Right lobe of liver (tissue), 6 donors: ENCODE data around the gene INS. TPM values are rescaled to one million over a fixed set of nuclear protein-coding genes. Genes with fewer than 3 reads are reported as not detected.

Experiments used
- ATAC-seq, 4 donors: fragments of 200-7000 bp; cut with Tn5 transposase; one replicate each; pipeline ENCODE4 v1.9.1; 2020; ENCODE audit warnings: mild to moderate bottlenecking in 4 of 4, moderate library complexity in 4 of 4
- DNase-seq, 3 donors: peaks; one replicate each; pipeline ENCODE4 v3.0.0-alpha.2; 2020
- H3K27ac ChIP-seq, 3 donors: fragments of 200-600 bp; one replicate each; pipeline ENCODE4 v1.8.0; 2022
- H3K27me3 ChIP-seq, 2 donors: fragments of 200-600 bp; one replicate each; pipeline ENCODE4 v1.8.0; 2022
- H3K36me3 ChIP-seq, 4 donors: fragments of 200-600 bp; sonication (generic) in 1 of 4; one replicate each; pipeline versions ENCODE4 v1.5.1 to v1.8.0; 2017 to 2022; ENCODE audit warnings: control low read depth in 1 of 4
- H3K4me1 ChIP-seq, 4 donors: fragments of 200-600 bp; sonication (generic) in 1 of 4; one replicate each; pipeline versions ENCODE4 v1.5.1 to v1.8.0; 2017 to 2022; ENCODE audit warnings: control low read depth in 1 of 4
- H3K4me3 ChIP-seq, 3 donors: fragments of 200-600 bp; one replicate each; pipeline ENCODE4 v1.8.0; 2022
- H3K9me3 ChIP-seq, 4 donors: fragments of 200-600 bp; sonication (generic) in 1 of 4; one replicate each; pipeline versions ENCODE4 v1.5.1 to v1.8.0; 2017 to 2022; ENCODE audit warnings: control low read depth in 1 of 4
- CTCF ChIP-seq, 4 donors: fragments of 200-600 bp in 3 of 4; fragments of 450-650 bp in 1 of 4; IDR thresholded peaks; one replicate each; pipeline versions ENCODE4 v1.5.1 to v1.8.0; 2016 to 2022; ENCODE audit warnings: antibody characterized with exemption in 4 of 4, mild to moderate bottlenecking in 2 of 4
- POLR2A ChIP-seq: fragments of 450-650 bp; IDR thresholded peaks from one replicate; pipeline ENCODE4 v1.6.1; 2017; ENCODE audit warnings: antibody characterized with exemption, mild to moderate bottlenecking
- WGBS: methylation state at CpG from one replicate; pipeline ENCODE4 v1.1.6; 2018; ENCODE audit warnings: low coverage, low lambda C conversion rate; ENCODE audit not compliant: insufficient coverage; ENCODE audit errors: missing lambda C conversion rate; 5-methylcytosine and 5-hydroxymethylcytosine counted together
- intact Hi-C, 2 donors: fragments of 100-400 bp; cut with DNase I; formaldehyde crosslinking; loops; one replicate each; pipeline versions ENCODE4 v1.11.2 to v1.14.1; 2022
- total RNA-seq, 6 experiments: library from RNA; depleted of rRNA in 2 of 6; stranded (reverse); fragments of >200 nt in 2 of 6; fragmentation: NEBNext Ultra II Directional in 3 of 6; extraction: Animal tissue kit (Norgen Biotek cat#: 25700) in 3 of 6; gene quantifications; one replicate each; pipeline versions ENCODE4 v1.1.0 to v1.2.4, GENCODE V29; 2016 to 2023
- donor health status: DM: no; HTN: yes; CAD: no.
- donor health status: DM: no; HTN: no; CAD: no.
- donor health status: DM: no; HTN: no; CAD: no.
- donor health status: DM: no; HTN: yes; CAD: no.
- donor health status: DM: no; HTN: yes; CAD: no.

Gene INS
- total RNA-seq, 6 experiments from 2014 or later: not detected

GRCh38 chr11:2135018-2135569 lies 25.9 kb downstream of the INS start:
- ATAC-seq (peak in 3 of 4 donors; percentile 20 to 41 (median 34)), DNase-seq (peak; percentile 18 to 74 (median 39))
- 21% methylated on average over 5 of the region's 26 CpGs for WGBS
- Histone ChIP-seq H3K4me1 (peaks cover 0 to 35% (median 5%) of the 10 kb centered on the region in 4 donors), H3K4me3 (no peak overlapping the region), H3K27me3 (no peaks in the 10 kb centered on the region), H3K9me3 (no peaks in the 10 kb centered on the region), H3K27ac (no peak overlapping the region), H3K36me3 (peaks cover 0 to 30% (median 14%) of the 10 kb centered on the region in 4 donors)
- intact Hi-C loops: no loop called here
- TF ChIP-seq CTCF (IDR thresholded peaks at IDR 0.05) (no peak), POLR2A (no peak)

DNA sequence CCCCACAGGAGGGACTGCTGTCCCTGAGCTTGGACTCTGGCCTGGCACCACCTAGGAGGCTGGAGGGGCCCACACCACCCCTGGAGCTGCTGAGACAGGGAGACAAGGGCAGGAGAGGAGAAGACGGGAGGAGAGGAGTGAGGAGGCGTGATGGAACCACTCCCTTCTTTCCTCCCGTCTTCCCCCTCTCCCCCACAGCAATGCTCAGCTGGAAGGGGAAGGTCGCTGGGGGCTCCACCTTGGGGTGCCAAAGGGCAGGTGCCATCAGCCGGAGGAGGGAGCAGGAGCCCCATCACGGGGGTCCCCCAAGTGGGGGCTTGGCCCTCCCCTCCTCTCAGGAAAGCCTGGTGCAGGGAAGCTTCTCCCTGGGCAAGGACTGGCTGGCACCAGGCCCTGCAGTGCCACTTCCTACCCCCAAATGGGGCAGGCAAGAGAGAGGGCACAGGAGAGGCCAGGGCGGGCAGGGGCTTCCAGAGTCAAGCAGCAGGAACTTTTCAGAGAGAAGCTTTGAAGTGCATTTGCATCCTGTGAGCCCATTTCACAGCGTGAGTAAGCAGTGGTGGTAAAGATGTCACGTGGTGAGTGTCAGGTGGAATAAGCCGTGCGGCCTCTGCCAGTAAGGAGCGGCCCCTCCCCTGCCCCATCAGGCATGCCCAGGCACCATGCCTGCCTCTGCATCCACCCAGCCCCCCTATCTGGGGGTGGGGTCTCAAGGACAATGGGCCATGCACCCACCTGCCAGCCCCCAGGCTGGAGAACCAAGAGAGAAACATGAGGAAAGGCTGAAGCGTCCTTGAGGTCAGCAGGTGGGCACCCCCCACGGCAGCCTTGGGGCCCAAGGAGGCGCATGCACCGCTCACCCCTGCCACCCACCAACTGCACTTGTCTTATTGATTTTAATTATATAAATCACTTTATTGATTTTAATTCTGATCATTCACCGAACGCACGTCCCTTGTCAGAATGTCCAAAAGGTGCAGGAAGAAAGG lies 26.7 kb downstream of the INS start:
- H3K4me1 ChIP-seq: peaks cover 0 to 29% (median 5%) of the 10 kb centered on the region in 4 donors
- intact Hi-C loops: no loop called here
- DNase-seq (peak; percentile 15 to 46 (median 39)), ATAC-seq (no peak)
- 57% methylated on average over 7 of the region's 19 CpGs for WGBS
- TF ChIP-seq POLR2A: no peak
- TF ChIP-seq CTCF (IDR thresholded peaks at IDR 0.05): no peak
- H3K9me3 ChIP-seq: no peaks in the 10 kb centered on the region
- H3K27me3 ChIP-seq: no peaks in the 10 kb centered on the region
- H3K27ac ChIP-seq: no peak overlapping the region
- peaks cover 0 to 31% (median 14%) of the 10 kb centered on the region in 4 donors for H3K36me3 ChIP-seq
- H3K4me3 ChIP-seq: no peak overlapping the region

GRCh38 chr11:2133241-2134021 lies 27.6 kb downstream of the INS start:
- intact Hi-C loops: no loop called here
- Histone ChIP-seq H3K27ac (no peak overlapping the region), H3K4me3 (no peak overlapping the region), H3K36me3 (peaks cover 0 to 31% (median 14%) of the 10 kb centered on the region in 4 donors), H3K9me3 (no peaks in the 10 kb centered on the region), H3K4me1 (peaks cover 0 to 29% (median 5%) of the 10 kb centered on the region in 4 donors), H3K27me3 (no peaks in the 10 kb centered on the region)
- peak; percentile 21 to 55 (median 48) for DNase-seq
- peak in 3 of 4 donors; percentile 3 to 12 (median 10) for ATAC-seq
- no peak for TF ChIP-seq POLR2A
- TF ChIP-seq CTCF (IDR thresholded peaks at IDR 0.05): no peak
- WGBS: 53% methylated on average over 4 of the region's 33 CpGs

- H3K4me3 ChIP-seq: no peak overlapping the region
- H3K4me1 ChIP-seq: peaks cover 0 to 29% (median 5%) of the 10 kb centered on the region in 4 donors
- WGBS: 50% methylated on average over 5 of the region's 24 CpGs
- TF ChIP-seq POLR2A: no peak
- TF ChIP-seq CTCF (IDR thresholded peaks at IDR 0.05): no peak
- H3K27ac ChIP-seq: no peak overlapping the region
- H3K9me3 ChIP-seq: no peaks in the 10 kb centered on the region
- DNase-seq (peak; percentile 19 to 59 (median 50)), ATAC-seq (no peak)
- H3K36me3 ChIP-seq: peaks cover 0 to 31% (median 14%) of the 10 kb centered on the region in 4 donors
- no peaks in the 10 kb centered on the region for H3K27me3 ChIP-seq
- intact Hi-C loops: no loop called here
These were observed 28.2 kb downstream of the INS start for GRCh38 chr11:2132874-2133240.
